ENCODE results near the gene SSBP3. TPM values are rescaled to one million over a fixed set of nuclear protein-coding genes. Genes with fewer than 3 reads are reported as not detected.

SSBP3 gene
- total RNA-seq, 3 donors from 2014 or later, result 21.3 to 28.0 (median 25.6) TPM

DNA sequence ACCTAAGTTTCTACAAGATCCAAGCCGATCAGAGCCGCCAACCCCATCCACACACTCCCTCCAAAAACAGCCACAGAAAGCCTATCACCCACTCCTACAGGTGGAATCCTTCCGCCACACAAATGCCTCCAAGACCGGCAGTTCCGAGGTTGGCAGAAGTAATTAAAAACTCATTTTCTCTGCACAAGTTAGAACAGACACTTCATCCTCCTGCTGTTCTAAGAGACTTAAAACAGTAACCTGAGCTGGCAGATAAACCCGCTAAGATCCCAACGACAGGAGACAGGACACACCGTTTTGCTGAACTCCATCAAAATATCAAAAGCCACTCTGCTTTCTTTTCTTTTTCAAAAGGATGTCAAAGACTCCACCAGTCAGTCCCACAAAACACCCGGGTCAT lies 2.8 kb downstream of the SSBP3 start:
- no peak for DNase-seq (ENCODE audit: low spot score in 2 of 2)
- intact Hi-C loops (cut with DNase I; ENCODE audit: low total_unique reads), result loop anchor here (10.0 kb wide), 2 partner anchors 139 to 401 kb away; partner anchors contain the start of gene TTC22
- Histone ChIP-seq H3K4me3 (peak overlapping the region in 2 of 3 donors; percentile 94 to 99), H3K27me3 (no peaks in the 10 kb centered on the region), H3K27ac (peak overlapping the region; percentile 46 to 98), H3K36me3 (no peaks in the 10 kb centered on the region), H3K9me3 (no peaks in the 10 kb centered on the region), H3K4me1 (peaks cover 7 to 14% of the 10 kb centered on the region in 2 donors)
- TF ChIP-seq POLR2A (IDR thresholded peaks at IDR 0.05) (no peak), POLR2AphosphoS5 (IDR thresholded peaks at IDR 0.05) (no peak)
- TF ChIP-seq, protein P1, sequence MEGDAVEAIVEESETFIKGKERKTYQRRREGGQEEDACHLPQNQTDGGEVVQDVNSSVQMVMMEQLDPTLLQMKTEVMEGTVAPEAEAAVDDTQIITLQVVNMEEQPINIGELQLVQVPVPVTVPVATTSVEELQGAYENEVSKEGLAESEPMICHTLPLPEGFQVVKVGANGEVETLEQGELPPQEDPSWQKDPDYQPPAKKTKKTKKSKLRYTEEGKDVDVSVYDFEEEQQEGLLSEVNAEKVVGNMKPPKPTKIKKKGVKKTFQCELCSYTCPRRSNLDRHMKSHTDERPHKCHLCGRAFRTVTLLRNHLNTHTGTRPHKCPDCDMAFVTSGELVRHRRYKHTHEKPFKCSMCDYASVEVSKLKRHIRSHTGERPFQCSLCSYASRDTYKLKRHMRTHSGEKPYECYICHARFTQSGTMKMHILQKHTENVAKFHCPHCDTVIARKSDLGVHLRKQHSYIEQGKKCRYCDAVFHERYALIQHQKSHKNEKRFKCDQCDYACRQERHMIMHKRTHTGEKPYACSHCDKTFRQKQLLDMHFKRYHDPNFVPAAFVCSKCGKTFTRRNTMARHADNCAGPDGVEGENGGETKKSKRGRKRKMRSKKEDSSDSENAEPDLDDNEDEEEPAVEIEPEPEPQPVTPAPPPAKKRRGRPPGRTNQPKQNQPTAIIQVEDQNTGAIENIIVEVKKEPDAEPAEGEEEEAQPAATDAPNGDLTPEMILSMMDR (IDR thresholded peaks at IDR 0.05), result no peak

DNA sequence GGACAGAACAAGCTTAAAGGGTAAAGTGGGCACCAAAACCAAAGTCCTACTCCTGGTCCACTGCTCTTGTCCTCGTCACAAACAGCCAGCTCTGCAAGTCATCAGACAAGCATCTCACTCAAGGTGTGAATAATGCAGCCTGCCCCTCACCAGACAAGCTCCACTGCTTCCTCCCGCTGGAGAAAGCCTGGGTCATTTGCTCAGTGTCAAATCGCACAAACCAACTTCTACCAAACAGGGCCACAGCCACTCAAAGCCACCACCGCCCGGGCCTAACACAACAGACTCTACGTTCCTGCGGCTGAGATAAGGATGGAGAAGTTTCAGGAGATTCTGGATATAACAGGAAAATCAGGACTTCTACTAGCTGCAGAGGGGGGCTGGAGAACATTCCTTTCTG lies 3.3 kb downstream of the SSBP3 start:
- Histone ChIP-seq H3K4me3 (peak overlapping the region in 2 of 3 donors; percentile 94 to 99), H3K4me1 (peaks cover 2 to 9% of the 10 kb centered on the region in 2 donors), H3K9me3 (no peaks in the 10 kb centered on the region), H3K36me3 (no peaks in the 10 kb centered on the region), H3K27me3 (no peaks in the 10 kb centered on the region), H3K27ac (no peak overlapping the region)
- TF ChIP-seq, protein P1 (IDR thresholded peaks at IDR 0.05), result no peak
- TF ChIP-seq POLR2A (IDR thresholded peaks at IDR 0.05), result no peak
- no peak for TF ChIP-seq POLR2AphosphoS5 (IDR thresholded peaks at IDR 0.05)
- DNase-seq (ENCODE audit: low spot score in 2 of 2), result no peak
- intact Hi-C loops (cut with DNase I; ENCODE audit: low total_unique reads), result loop anchor here (10.0 kb wide), 2 partner anchors 138 to 402 kb away; partner anchors contain the start of gene TTC22

DNA sequence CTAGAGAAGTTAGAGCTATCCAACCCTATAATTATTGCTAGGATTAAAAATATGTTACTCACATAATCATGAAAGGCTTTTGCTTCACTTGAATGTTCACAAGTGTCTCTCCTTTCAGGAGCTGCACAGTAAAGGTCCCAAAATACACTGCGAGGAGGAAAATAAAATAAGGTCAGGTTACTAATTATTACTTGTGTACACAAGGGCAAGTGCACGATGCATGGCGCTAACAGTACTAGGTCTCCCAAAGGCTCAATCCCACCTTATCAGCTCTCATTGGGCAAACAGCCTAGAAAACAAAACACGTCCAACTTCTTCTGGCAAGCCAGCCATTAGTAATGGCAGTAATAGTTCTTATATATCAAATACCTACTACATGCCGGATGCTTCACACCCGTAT lies 4.4 kb downstream of the SSBP3 start:
- Histone ChIP-seq H3K4me1 (peaks cover 0 to 7% of the 10 kb centered on the region in 2 donors), H3K27me3 (no peaks in the 10 kb centered on the region), H3K9me3 (no peaks in the 10 kb centered on the region), H3K4me3 (no peak overlapping the region), H3K27ac (no peak overlapping the region), H3K36me3 (no peaks in the 10 kb centered on the region)
- DNase-seq (ENCODE audit: low spot score in 2 of 2), result no peak
- intact Hi-C loops (cut with DNase I; ENCODE audit: low total_unique reads), result loop anchor here (10.0 kb wide), 2 partner anchors 137 to 403 kb away; partner anchors contain the start of gene TTC22
- TF ChIP-seq POLR2AphosphoS5 (IDR thresholded peaks at IDR 0.05), result no peak
- TF ChIP-seq, protein P1 (IDR thresholded peaks at IDR 0.05), result no peak
- TF ChIP-seq POLR2A (IDR thresholded peaks at IDR 0.05), result no peak

DNA sequence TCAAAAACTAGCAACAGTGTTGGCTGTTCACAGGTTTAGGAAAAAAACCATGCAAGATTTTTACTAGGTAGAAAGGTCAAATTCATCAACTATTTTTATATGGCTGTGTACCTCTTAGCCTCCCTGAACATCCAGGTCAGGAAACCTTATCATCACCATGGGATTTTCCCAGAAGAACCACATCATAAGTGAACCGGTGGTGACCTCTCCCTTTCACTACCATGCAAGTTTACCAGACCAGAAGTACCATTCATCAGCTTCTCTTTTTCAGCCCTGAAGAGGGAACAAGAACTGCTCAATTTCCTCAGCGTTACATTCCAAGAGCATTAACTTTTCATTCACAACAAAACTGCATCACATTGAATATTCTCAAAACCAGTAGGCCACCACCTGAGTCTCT lies 5.9 kb downstream of the SSBP3 start:
- intact Hi-C loops (cut with DNase I; ENCODE audit: low total_unique reads), result loop anchor here (10.0 kb wide), 2 partner anchors 136 to 404 kb away; partner anchors contain the start of gene TTC22
- H3K9me3 ChIP-seq, result no peaks in the 10 kb centered on the region
- H3K4me1 ChIP-seq, result peaks cover 0 to 7% of the 10 kb centered on the region in 2 donors
- H3K27me3 ChIP-seq, result no peaks in the 10 kb centered on the region
- DNase-seq (ENCODE audit: low spot score in 2 of 2), result no peak
- no peak overlapping the region for H3K27ac ChIP-seq
- H3K36me3 ChIP-seq, result no peaks in the 10 kb centered on the region
- H3K4me3 ChIP-seq, result no peak overlapping the region
- TF ChIP-seq, protein P1 (IDR thresholded peaks at IDR 0.05), result no peak

DNA sequence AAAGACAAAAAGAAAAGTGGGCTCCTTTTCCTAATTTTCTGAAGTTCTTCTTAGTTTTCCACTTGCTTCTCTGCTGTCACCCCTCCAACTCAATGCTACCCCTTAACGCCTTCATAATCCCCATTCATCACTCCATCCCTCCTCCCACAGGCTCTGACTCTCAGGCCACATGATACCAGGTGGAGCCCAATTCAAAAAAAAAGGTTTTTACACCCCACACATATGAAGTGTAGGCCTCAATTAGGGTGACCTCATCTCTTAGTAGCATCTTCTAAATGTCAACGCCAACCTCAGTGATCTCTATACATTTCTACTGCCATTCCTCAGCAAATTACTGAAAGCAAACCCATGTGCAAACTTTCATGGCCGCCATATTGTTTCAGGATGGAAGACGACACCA lies 6.4 kb downstream of the SSBP3 start:
- H3K27me3 ChIP-seq, result no peaks in the 10 kb centered on the region
- H3K4me3 ChIP-seq, result no peak overlapping the region
- TF ChIP-seq POLR2A (IDR thresholded peaks at IDR 0.05) (no peak), POLR2AphosphoS5 (IDR thresholded peaks at IDR 0.05) (no peak)
- TF ChIP-seq, protein P1 (IDR thresholded peaks at IDR 0.05), result no peak
- no peak overlapping the region for H3K27ac ChIP-seq
- no peak for DNase-seq (ENCODE audit: low spot score in 2 of 2)
- H3K36me3 ChIP-seq, result no peaks in the 10 kb centered on the region
- no peaks in the 10 kb centered on the region for H3K9me3 ChIP-seq
- peaks cover 0 to 7% of the 10 kb centered on the region in 2 donors for H3K4me1 ChIP-seq
- intact Hi-C loops (cut with DNase I; ENCODE audit: low total_unique reads), result loop anchor here (10.0 kb wide), 2 partner anchors 135 to 405 kb away; partner anchors contain the start of gene TTC22

Measured in breast epithelium (tissue), 4 donors.